NCI-H187 (cell line): Measurements from ENCODE around the gene TMEM26.

Source experiments
- DNase-seq, 2 experiments: peaks; one replicate each; lab custom pipeline; 2025; lab: John Stamatoyannopoulos, UW

Gene TMEM26

GRCh38 chr10:61452655-61453641 is at the start of gene TMEM26:
Gene TMEM26, minus strand, starts transcription at chr10:61453381. Its CDS starts 300 bp downstream, at chr10:61453081.
- DNase-seq, result no peak

GRCh38 chr10:61500460-61500859 is 47.3 kb upstream of the TMEM26 start:
- no peak for DNase-seq

GRCh38 chr10:61492364-61492995 is 39.3 kb upstream of the TMEM26 start:
- DNase-seq, result no peak

- no peak for DNase-seq
Measured at GRCh38 chr10:61487506-61487905, 34.3 kb upstream of the TMEM26 start.

GRCh38 chr10:61486738-61487396 is 33.7 kb upstream of the TMEM26 start:
- DNase-seq, result no peak

- no peak for DNase-seq
Measured at GRCh38 chr10:61486251-61486650, 33.1 kb upstream of the TMEM26 start.

- DNase-seq, result no peak
Measured at GRCh38 chr10:61481597-61481996, 28.4 kb upstream of the TMEM26 start.

- no peak for DNase-seq
Measured at GRCh38 chr10:61480208-61480607, 27.0 kb upstream of the TMEM26 start.

GRCh38 chr10:61478621-61479312 is 25.6 kb upstream of the TMEM26 start:
- DNase-seq, result no peak

GRCh38 chr10:61477451-61477850 is 24.3 kb upstream of the TMEM26 start:
- no peak for DNase-seq

- no peak for DNase-seq
Measured at GRCh38 chr10:61476529-61476928, 23.3 kb upstream of the TMEM26 start.

GRCh38 chr10:61475449-61475873 is 22.3 kb upstream of the TMEM26 start:
- DNase-seq, result no peak

GRCh38 chr10:61472090-61472674 is 19.0 kb upstream of the TMEM26 start:
- DNase-seq, result no peak

GRCh38 chr10:61471491-61471890 is 18.3 kb upstream of the TMEM26 start:
- DNase-seq, result no peak

- DNase-seq, result no peak
Measured at GRCh38 chr10:61470740-61471139, 17.6 kb upstream of the TMEM26 start.

GRCh38 chr10:61465901-61466632 is 12.9 kb upstream of the TMEM26 start:
- DNase-seq, result no peak

- DNase-seq, result no peak
Measured at GRCh38 chr10:61465171-61465496, 12.0 kb upstream of the TMEM26 start.

- DNase-seq, result no peak
Measured at GRCh38 chr10:61464461-61465170, 11.4 kb upstream of the TMEM26 start.

GRCh38 chr10:61463035-61463909 is 10.1 kb upstream of the TMEM26 start:
- DNase-seq, result no peak
